Measurements from ENCODE around the gene ZNF787. TPM values are rescaled to one million over a fixed set of nuclear protein-coding genes. Genes with fewer than 3 reads are reported as not detected.

Gene ZNF787
- total RNA-seq, 1 experiment from 2014 or later, result 68.6 TPM

GRCh38 chr19:56144831-56145230 lies 23.7 kb upstream of the ZNF787 start:
- intact Hi-C loops (cut with micrococcal nuclease), result loop anchor here (5.0 kb wide), 2 partner anchors 53 to 1683 kb away; partner anchors contain the start of gene LENG9
- BruUV-seq (replicated peaks), result no TSS peak
- Mint-ChIP-seq H3K27ac (ENCODE audit: low read depth, unreplicated experiment) (peak overlapping the region; percentile 49), H3K9me3 (ENCODE audit: unreplicated experiment) (no peaks in the 10 kb centered on the region), H3K27me3 (ENCODE audit: insufficient read depth, unreplicated experiment) (no peaks in the 10 kb centered on the region), H3K36me3 (ENCODE audit: insufficient read depth, unreplicated experiment) (peaks cover 8% of the 10 kb centered on the region), H3K4me1 (ENCODE audit: insufficient read depth, unreplicated experiment) (peaks cover 21% of the 10 kb centered on the region), H3K4me3 (ENCODE audit: unreplicated experiment) (no peak overlapping the region)
- ChIA-PET CTCF (interaction anchor here (0.5 to 2.6 kb wide), 3 partner anchors 10 to 334 kb away, joined by 3 to 9 read pairs (median 4); no protein-coding TSS in a partner anchor), POLR2A (no interaction called here)
- no peak for TF ChIP-seq CTCF (IDR thresholded peaks at IDR 0.05; ENCODE audit: unreplicated experiment)
- no peak for DNase-seq (ENCODE audit: unreplicated experiment)

- intact Hi-C loops (cut with micrococcal nuclease), result loop anchor here (5.0 kb wide), 2 partner anchors 52 to 1682 kb away; partner anchors contain the start of gene LENG9
- Mint-ChIP-seq H3K4me1 (ENCODE audit: insufficient read depth, unreplicated experiment) (peaks cover 23% of the 10 kb centered on the region), H3K4me3 (ENCODE audit: unreplicated experiment) (no peak overlapping the region), H3K27me3 (ENCODE audit: insufficient read depth, unreplicated experiment) (no peaks in the 10 kb centered on the region), H3K36me3 (ENCODE audit: insufficient read depth, unreplicated experiment) (peaks cover 8% of the 10 kb centered on the region), H3K27ac (ENCODE audit: low read depth, unreplicated experiment) (peak overlapping the region; percentile 49), H3K9me3 (ENCODE audit: unreplicated experiment) (no peaks in the 10 kb centered on the region)
- CTCF ChIA-PET, result interaction anchor here (0.5 to 2.6 kb wide), 3 partner anchors 11 to 333 kb away, joined by 3 to 9 read pairs (median 4); no protein-coding TSS in a partner anchor
- POLR2A ChIA-PET, result no interaction called here
- DNase-seq (ENCODE audit: unreplicated experiment), result no peak
- TF ChIP-seq CTCF (IDR thresholded peaks at IDR 0.05; ENCODE audit: unreplicated experiment), result no peak
- no TSS peak for BruUV-seq (replicated peaks)
Measured at GRCh38 chr19:56144376-56144775, 23.3 kb upstream of the ZNF787 start.

- ChIA-PET CTCF (interaction anchor here (1.6 kb wide), 1 partner anchor 167 kb away, joined by 4 read pairs; no protein-coding TSS in a partner anchor), POLR2A (interaction anchor here (1.1 to 1.3 kb wide), 2 partner anchors 12 to 28 kb away, joined by 3 to 4 read pairs; no protein-coding TSS in a partner anchor)
- Mint-ChIP-seq H3K27me3 (ENCODE audit: insufficient read depth, unreplicated experiment) (no peaks in the 10 kb centered on the region), H3K4me3 (ENCODE audit: unreplicated experiment) (no peak overlapping the region), H3K36me3 (ENCODE audit: insufficient read depth, unreplicated experiment) (no peaks in the 10 kb centered on the region), H3K4me1 (ENCODE audit: insufficient read depth, unreplicated experiment) (peaks cover 36% of the 10 kb centered on the region), H3K27ac (ENCODE audit: low read depth, unreplicated experiment) (no peak overlapping the region), H3K9me3 (ENCODE audit: unreplicated experiment) (no peaks in the 10 kb centered on the region)
- no TSS peak for BruUV-seq (replicated peaks)
- TF ChIP-seq CTCF (IDR thresholded peaks at IDR 0.05; ENCODE audit: unreplicated experiment), result no peak
- intact Hi-C loops (cut with micrococcal nuclease), result loop anchor here (5.0 kb wide), 2 partner anchors 51 to 1681 kb away; partner anchors contain the start of gene LENG9
- DNase-seq (ENCODE audit: unreplicated experiment), result no peak
Measured at GRCh38 chr19:56142897-56143434, 21.9 kb upstream of the ZNF787 start.

- TF ChIP-seq CTCF (IDR thresholded peaks at IDR 0.05; ENCODE audit: unreplicated experiment), result no peak
- CTCF ChIA-PET, result interaction anchor here (1.6 kb wide), 1 partner anchor 168 kb away, joined by 4 read pairs; no protein-coding TSS in a partner anchor
- BruUV-seq (replicated peaks), result TSS peak; percentile 36
- no peak for DNase-seq (ENCODE audit: unreplicated experiment)
- peaks cover 36% of the 10 kb centered on the region for H3K4me1 Mint-ChIP-seq (ENCODE audit: insufficient read depth, unreplicated experiment)
- H3K36me3 Mint-ChIP-seq (ENCODE audit: insufficient read depth, unreplicated experiment), result no peaks in the 10 kb centered on the region
- H3K27me3 Mint-ChIP-seq (ENCODE audit: insufficient read depth, unreplicated experiment), result no peaks in the 10 kb centered on the region
- intact Hi-C loops (cut with micrococcal nuclease), result loop anchor here (5.0 kb wide), 2 partner anchors 50 to 1680 kb away; partner anchors contain the start of gene LENG9
- POLR2A ChIA-PET, result interaction anchor here (1.1 to 1.9 kb wide), 5 partner anchors 12 to 172 kb away, joined by 3 to 8 read pairs (median 4); partner anchors contain the start of genes ZNF787 and ZSCAN5A
- H3K4me3 Mint-ChIP-seq (ENCODE audit: unreplicated experiment), result peak overlapping the region; percentile 83
- no peak overlapping the region for H3K27ac Mint-ChIP-seq (ENCODE audit: low read depth, unreplicated experiment)
- no peaks in the 10 kb centered on the region for H3K9me3 Mint-ChIP-seq (ENCODE audit: unreplicated experiment)
Measured at GRCh38 chr19:56142087-56142787, 21.1 kb upstream of the ZNF787 start.

All from MCF 10A (cell line).